K562 (cell line): ENCODE measurements around the gene INHBE. TPM values are rescaled to one million over a fixed set of nuclear protein-coding genes. Genes with fewer than 3 reads are reported as not detected.
A peak's percentile ranks its signal among the peaks of the same experiment; 100 is the strongest.

ENCODE experiments used
- ATF1 ChIP-seq, 2 experiments: fragments of 450-650 bp in 1 of 2; IDR thresholded peaks; 2 replicates each; pipeline ENCODE4 v1.6.1; 2016; ENCODE audit warnings: missing compliant biosample characterization in 1 of 2, missing genetic modification characterization in 1 of 2
- ATF4 ChIP-seq: fragments of 450-650 bp; formaldehyde crosslinking; IDR thresholded peaks from 2 replicates; pipeline ENCODE4 v1.4.0; 2022; ENCODE audit warnings: mild to moderate bottlenecking, moderate library complexity
- BRF2 ChIP-seq: IDR thresholded peaks from 3 replicates; pipeline ENCODE4 v1.6.1; 2011; ENCODE audit warnings: borderline replicate concordance, mild to moderate bottlenecking; ENCODE audit not compliant: insufficient read length, insufficient read depth
- CHD1 ChIP-seq: fragments of 200-600 bp; sonication (generic); IDR thresholded peaks from one replicate; pipeline ENCODE4 v1.6.1; 2012; ENCODE audit warnings: mild to moderate bottlenecking, moderate library complexity, low read length, inconsistent platforms
- EWSR1 ChIP-seq: fragments of 450-650 bp; IDR thresholded peaks from 2 replicates; pipeline ENCODE4 v1.6.1; 2018; ENCODE audit warnings: borderline replicate concordance, mild to moderate bottlenecking, low read depth, moderate library complexity; ENCODE audit not compliant: partially characterized antibody
- GATAD2A ChIP-seq: fragments of 450-650 bp; IDR thresholded peaks from 2 replicates; pipeline ENCODE4 v1.6.1; 2017
- HDAC3 ChIP-seq: fragments of 450-650 bp; IDR thresholded peaks from 2 replicates; pipeline ENCODE4 v1.6.1; 2018; ENCODE audit warnings: borderline replicate concordance, mild to moderate bottlenecking, moderate library complexity; ENCODE audit not compliant: partially characterized antibody
- HMG20B ChIP-seq: fragments of 250-450 bp; sonication (Bioruptor Pico); IDR thresholded peaks from 2 replicates; pipeline ENCODE4 v1.5.0; 2021; ENCODE audit warnings: mild to moderate bottlenecking
- HNRNPLL ChIP-seq: fragments of 200-400 bp; formaldehyde crosslinking; IDR thresholded peaks from 2 replicates; pipeline ENCODE4 v1.6.1; 2017; ENCODE audit warnings: low read length, low read depth, mild to moderate bottlenecking; ENCODE audit not compliant: poor library complexity, severe bottlenecking
- IRF2 ChIP-seq: sonication (generic); formaldehyde crosslinking; IDR thresholded peaks from 2 replicates; pipeline ENCODE4 v1.8.1; 2022; ENCODE audit warnings: mild to moderate bottlenecking, missing genetic modification reagents
- KDM4B ChIP-seq, 2 experiments: fragments of 450-650 bp in 1 of 2; sonication (generic) in 1 of 2; IDR thresholded peaks; 2 replicates each; pipeline ENCODE4 v1.6.1; 2016 to 2017; ENCODE audit warnings: borderline replicate concordance in 2 of 2, antibody characterized with exemption in 1 of 2, low read depth in 1 of 2, mild to moderate bottlenecking in 1 of 2
- LCOR ChIP-seq: sonication (generic); formaldehyde crosslinking; IDR thresholded peaks from 2 replicates; pipeline ENCODE4 v1.8.0; 2022; ENCODE audit warnings: mild to moderate bottlenecking, missing genetic modification reagents
- MEF2A ChIP-seq: IDR thresholded peaks from 2 replicates; pipeline ENCODE4 v1.6.1; 2011; ENCODE audit warnings: low read depth, mild to moderate bottlenecking, low read length, moderate library complexity; ENCODE audit not compliant: control insufficient read depth
- NCOA6 ChIP-seq: fragments of 450-650 bp; IDR thresholded peaks from 2 replicates; pipeline ENCODE4 v1.6.1; 2017; ENCODE audit warnings: mild to moderate bottlenecking
- OTX1 ChIP-seq: fragments of 450-650 bp; formaldehyde crosslinking; IDR thresholded peaks from 2 replicates; pipeline ENCODE4 v1.4.0; 2022; ENCODE audit warnings: mild to moderate bottlenecking
- RBM15 ChIP-seq: fragments of 200-400 bp; formaldehyde crosslinking; IDR thresholded peaks from 2 replicates; pipeline ENCODE4 v1.6.1; 2018; ENCODE audit warnings: mild to moderate bottlenecking, low read length, moderate library complexity; ENCODE audit not compliant: insufficient read depth
- SMC3 ChIP-seq: conservative IDR thresholded peaks from 2 replicates; pipeline ENCODE4 v1.6.1; 2011; ENCODE audit warnings: low read depth, low read length, improper control_type of control experiment; ENCODE audit not compliant: insufficient read depth
- STAT5B ChIP-seq: fragments of 250-450 bp; sonication (Bioruptor Pico); IDR thresholded peaks from 2 replicates; pipeline ENCODE4 v1.8.0; 2021; ENCODE audit warnings: mild to moderate bottlenecking, inconsistent platforms
- TEAD2 ChIP-seq: fragments of 450-650 bp; IDR thresholded peaks from 2 replicates; pipeline ENCODE4 v1.6.1; 2016; ENCODE audit warnings: missing genetic modification characterization, control low read depth, missing compliant biosample characterization
- ZFP30 ChIP-seq: fragments of 250-450 bp; sonication (Bioruptor Pico); IDR thresholded peaks from 2 replicates; pipeline ENCODE4 v1.8.0; 2022; ENCODE audit warnings: moderate library complexity, mild to moderate bottlenecking, inconsistent platforms, borderline replicate concordance
- ZZZ3 ChIP-seq: fragments of 450-650 bp; IDR thresholded peaks from 2 replicates; pipeline ENCODE4 v1.6.1; 2016; ENCODE audit warnings: antibody characterized with exemption, mild to moderate bottlenecking, moderate library complexity
- polyA plus RNA-seq, 8 experiments: library from polyadenylated mRNA; depleted of rRNA in 4 of 8; stranded (reverse) in 5 of 8; unstranded in 3 of 8; fragments of >200 nt; fragmentation: Nextera tagmentation in 2 of 8; fragmentation: Illumina TruSeq in 1 of 8; extraction: Ambion mirVana in 2 of 8; extraction: Trizol in 1 of 8; gene quantifications; 2 replicates each; pipeline versions ENCODE4 v1.2.1 to v1.2.3, GENCODE V29; 2011 to 2014; ENCODE audit warnings: inconsistent platforms in 1 of 8, missing spikeins in 1 of 8
- total RNA-seq, 7 experiments: library from RNA; depleted of rRNA in 6 of 7; stranded (reverse); fragments of >200 nt in 6 of 7; fragmentation: Illumina TruSeq in 2 of 7; extraction: Trizol in 2 of 7; gene quantifications; 2 replicates each; pipeline versions ENCODE4 v1.2.1 to v1.2.3, GENCODE V29; 2011 to 2021; ENCODE audit warnings: low replicate concordance in 1 of 7
- TF ChIP-seq, protein P1 (sequence below): sonication (generic); formaldehyde crosslinking; IDR thresholded peaks from 2 replicates; pipeline ENCODE4 v1.8.0; 2022; ENCODE audit warnings: missing genetic modification reagents, mild to moderate bottlenecking, borderline replicate concordance
- TF ChIP-seq, protein P2 (sequence below): sonication (generic); formaldehyde crosslinking; IDR thresholded peaks from 2 replicates; pipeline ENCODE4 v1.8.0; 2023; ENCODE audit warnings: mild to moderate bottlenecking, missing genetic modification reagents

The INHBE gene
- total and polyA plus RNA-seq, 9 of the 15 experiments (the other 6 are each of a cell fraction or from before 2014, with no cell fraction given), result 0.94 to 9.9 (median 7.3) TPM

DNA sequence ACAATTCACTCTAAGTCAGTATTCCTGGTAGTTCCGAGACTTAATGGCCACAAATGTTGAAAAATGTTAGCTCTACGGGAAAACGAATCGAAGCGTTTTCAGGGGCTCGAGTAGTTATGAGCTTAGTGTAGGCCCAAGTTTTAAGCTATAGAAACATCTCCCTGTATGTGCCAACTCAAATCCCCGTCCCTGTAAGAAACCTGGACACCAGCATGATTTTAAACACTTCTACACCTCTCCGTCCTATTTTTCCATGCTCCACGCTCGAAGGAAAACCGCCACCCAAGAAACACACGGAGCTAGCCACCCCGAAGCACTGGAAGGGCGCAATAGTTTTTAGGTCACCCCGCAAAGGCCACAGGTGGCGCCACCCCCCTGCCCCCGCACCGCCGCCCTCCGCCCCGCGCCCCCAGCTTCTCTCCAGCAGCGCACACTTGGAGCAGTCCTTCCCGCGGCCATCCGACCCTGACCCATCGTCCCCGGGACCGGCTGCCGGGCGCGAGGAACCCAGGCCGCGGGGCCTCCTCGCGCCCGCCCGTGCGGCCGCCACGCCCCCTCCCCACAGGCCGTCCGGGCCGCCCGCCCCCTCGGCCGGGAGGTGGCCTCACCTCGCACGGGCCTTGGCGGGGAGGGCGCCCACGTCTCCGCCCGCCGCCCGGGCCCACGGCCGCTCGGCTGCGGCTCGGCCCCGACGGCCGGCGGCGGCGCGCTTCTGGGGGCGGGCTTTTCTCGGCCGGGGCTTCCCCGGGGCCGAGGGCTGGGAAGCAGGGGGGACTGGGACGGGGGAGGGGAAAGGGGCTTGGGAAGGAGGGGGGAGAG lies 24.8 kb upstream of the INHBE start (continued):
- TF ChIP-seq, protein P1, sequence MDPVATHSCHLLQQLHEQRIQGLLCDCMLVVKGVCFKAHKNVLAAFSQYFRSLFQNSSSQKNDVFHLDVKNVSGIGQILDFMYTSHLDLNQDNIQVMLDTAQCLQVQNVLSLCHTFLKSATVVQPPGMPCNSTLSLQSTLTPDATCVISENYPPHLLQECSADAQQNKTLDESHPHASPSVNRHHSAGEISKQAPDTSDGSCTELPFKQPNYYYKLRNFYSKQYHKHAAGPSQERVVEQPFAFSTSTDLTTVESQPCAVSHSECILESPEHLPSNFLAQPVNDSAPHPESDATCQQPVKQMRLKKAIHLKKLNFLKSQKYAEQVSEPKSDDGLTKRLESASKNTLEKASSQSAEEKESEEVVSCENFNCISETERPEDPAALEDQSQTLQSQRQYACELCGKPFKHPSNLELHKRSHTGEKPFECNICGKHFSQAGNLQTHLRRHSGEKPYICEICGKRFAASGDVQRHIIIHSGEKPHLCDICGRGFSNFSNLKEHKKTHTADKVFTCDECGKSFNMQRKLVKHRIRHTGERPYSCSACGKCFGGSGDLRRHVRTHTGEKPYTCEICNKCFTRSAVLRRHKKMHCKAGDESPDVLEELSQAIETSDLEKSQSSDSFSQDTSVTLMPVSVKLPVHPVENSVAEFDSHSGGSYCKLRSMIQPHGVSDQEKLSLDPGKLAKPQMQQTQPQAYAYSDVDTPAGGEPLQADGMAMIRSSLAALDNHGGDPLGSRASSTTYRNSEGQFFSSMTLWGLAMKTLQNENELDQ (CRISPR knock-in tag), result no peak
- TF ChIP-seq KDM4B (IDR thresholded peaks at IDR 0.05; ENCODE audit: borderline replicate concordance in 2 of 2, low read depth in 1 of 2) (no peak), OTX1 (CRISPR knock-in tag) (no peak), MEF2A (no peak), BRF2 (no peak), SMC3 (no peak), ZFP30 (CRISPR knock-in tag) (no peak), RBM15 (no peak), TEAD2 (no peak), HNRNPLL (no peak), EWSR1 (no peak), IRF2 (no peak), ATF4 (no peak), HDAC3 (no peak), GATAD2A (no peak), STAT5B (CRISPR knock-in tag) (no peak), HMG20B (no peak), ZZZ3 (no peak), ATF1 (CRISPR knock-in tag; IDR thresholded peaks at IDR 0.05) (no peak), ATF1 (tag; IDR thresholded peaks at IDR 0.05) (no peak), NCOA6 (no peak), CHD1 (peak; percentile 69), LCOR (peak; percentile 38; the same call in 1 of the 2 replicates)
- TF ChIP-seq, protein P2, sequence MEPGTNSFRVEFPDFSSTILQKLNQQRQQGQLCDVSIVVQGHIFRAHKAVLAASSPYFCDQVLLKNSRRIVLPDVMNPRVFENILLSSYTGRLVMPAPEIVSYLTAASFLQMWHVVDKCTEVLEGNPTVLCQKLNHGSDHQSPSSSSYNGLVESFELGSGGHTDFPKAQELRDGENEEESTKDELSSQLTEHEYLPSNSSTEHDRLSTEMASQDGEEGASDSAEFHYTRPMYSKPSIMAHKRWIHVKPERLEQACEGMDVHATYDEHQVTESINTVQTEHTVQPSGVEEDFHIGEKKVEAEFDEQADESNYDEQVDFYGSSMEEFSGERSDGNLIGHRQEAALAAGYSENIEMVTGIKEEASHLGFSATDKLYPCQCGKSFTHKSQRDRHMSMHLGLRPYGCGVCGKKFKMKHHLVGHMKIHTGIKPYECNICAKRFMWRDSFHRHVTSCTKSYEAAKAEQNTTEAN, result no peak
